HepG2 (cell line): ENCODE measurements around the gene ZNF655. TPM values are rescaled to one million over a fixed set of nuclear protein-coding genes. Genes with fewer than 3 reads are reported as not detected.
A peak's percentile ranks its signal among the peaks of the same experiment; 100 is the strongest.

Source experiments
- CBFB ChIP-seq: sonication (generic); formaldehyde crosslinking; IDR thresholded peaks from 2 replicates; pipeline ENCODE4 v1.4.0; 2020; ENCODE audit warnings: missing genetic modification reagents
- CENPX ChIP-seq: sonication (generic); formaldehyde crosslinking; IDR thresholded peaks from 2 replicates; pipeline ENCODE4 v1.9.0; 2021; ENCODE audit warnings: mild to moderate bottlenecking, missing genetic modification reagents, moderate library complexity
- DR1 ChIP-seq: sonication (generic); formaldehyde crosslinking; IDR thresholded peaks from 2 replicates; pipeline ENCODE4 v1.8.0; 2021; ENCODE audit warnings: mild to moderate bottlenecking, missing genetic modification reagents, inconsistent platforms
- EP300 ChIP-seq, 3 experiments: sonication (generic) in 1 of 3; formaldehyde crosslinking in 1 of 3; IDR thresholded peaks; 2 replicates each; pipeline versions ENCODE4 v1.5.1 to v1.6.1; 2011 to 2020; ENCODE audit warnings: low read depth in 2 of 3, low read length in 2 of 3, borderline replicate concordance in 1 of 3, improper control_type of control experiment in 1 of 3, mild to moderate bottlenecking in 1 of 3, missing genetic modification reagents in 1 of 3, moderate library complexity in 1 of 3
- KDM6A ChIP-seq: IDR thresholded peaks from 2 replicates; pipeline ENCODE4 v1.6.1; 2016; ENCODE audit warnings: low read depth
- POGZ ChIP-seq: sonication (generic); formaldehyde crosslinking; IDR thresholded peaks from 2 replicates; pipeline ENCODE4 v1.4.0; 2020; ENCODE audit warnings: mild to moderate bottlenecking, missing genetic modification reagents
- U2AF1 ChIP-seq: fragments of 200-400 bp; formaldehyde crosslinking; optimal IDR thresholded peaks from 2 replicates; pipeline ENCODE3; 2017; ENCODE audit warnings: mild to moderate bottlenecking, low read depth, low read length
- ZNF143 ChIP-seq: sonication (generic); formaldehyde crosslinking; IDR thresholded peaks from 2 replicates; pipeline ENCODE4 v1.4.0; 2020; ENCODE audit warnings: missing genetic modification reagents
- ZNF558 ChIP-seq: sonication (generic); formaldehyde crosslinking; IDR thresholded peaks from 2 replicates; pipeline ENCODE4 v1.9.0; 2022; ENCODE audit warnings: mild to moderate bottlenecking, missing genetic modification reagents, borderline replicate concordance
- ZNF619 ChIP-seq: sonication (generic); formaldehyde crosslinking; IDR thresholded peaks from 2 replicates; pipeline ENCODE4 v1.4.0; 2020; ENCODE audit warnings: mild to moderate bottlenecking, missing genetic modification reagents
- ZNF746 ChIP-seq: sonication (generic); formaldehyde crosslinking; IDR thresholded peaks from 2 replicates; pipeline ENCODE4 v1.8.0; 2022; ENCODE audit warnings: mild to moderate bottlenecking, missing genetic modification reagents
- ZNF772 ChIP-seq: sonication (generic); formaldehyde crosslinking; IDR thresholded peaks from 2 replicates; pipeline ENCODE4 v1.5.0; 2020; ENCODE audit warnings: mild to moderate bottlenecking, missing genetic modification reagents
- polyA plus RNA-seq, 8 experiments: library from polyadenylated mRNA; depleted of rRNA in 3 of 8; stranded (reverse) in 7 of 8; unstranded in 1 of 8; fragments of >200 nt; fragmentation: Illumina TruSeq in 4 of 8; extraction: Trizol in 4 of 8; gene quantifications; 2 replicates each; pipeline versions ENCODE4 v1.2.1 to v1.2.3, GENCODE V29; 2011 to 2016; ENCODE audit warnings: low read depth in 4 of 8, missing spikeins in 1 of 8, mixed read lengths in 1 of 8; ENCODE audit not compliant: insufficient read depth in 1 of 8
- total RNA-seq, 5 experiments: library from RNA; depleted of rRNA; stranded (reverse); fragments of >200 nt; fragmentation: Illumina TruSeq; extraction: Trizol; gene quantifications; 2 replicates each; pipeline ENCODE4 v1.2.3, GENCODE V29; 2016; ENCODE audit warnings: low read depth in 1 of 5
- TF ChIP-seq, protein P1 (sequence below): sonication (generic); formaldehyde crosslinking; IDR thresholded peaks from 2 replicates; pipeline ENCODE4 v1.9.0; 2021; ENCODE audit warnings: missing genetic modification reagents, borderline replicate concordance
- TF ChIP-seq, protein P2 (sequence below): sonication (generic); formaldehyde crosslinking; IDR thresholded peaks from 2 replicates; pipeline ENCODE4 v1.4.0; 2020; ENCODE audit warnings: mild to moderate bottlenecking, missing genetic modification reagents, borderline replicate concordance
- TF ChIP-seq, protein P3 (sequence below): sonication (generic); formaldehyde crosslinking; conservative IDR thresholded peaks from 2 replicates; pipeline ENCODE4 v1.4.0; 2020; ENCODE audit warnings: missing genetic modification reagents
- TF ChIP-seq, protein P4 (sequence below): sonication (generic); formaldehyde crosslinking; IDR thresholded peaks from 2 replicates; pipeline ENCODE4 v1.8.0; 2022; ENCODE audit warnings: missing genetic modification reagents, mild to moderate bottlenecking, borderline replicate concordance

The ZNF655 gene
- total and polyA plus RNA-seq, 2 of the 13 experiments (the other 11 are each of a cell fraction or from before 2014, with no cell fraction given): 53.4 to 75.6 TPM

DNA sequence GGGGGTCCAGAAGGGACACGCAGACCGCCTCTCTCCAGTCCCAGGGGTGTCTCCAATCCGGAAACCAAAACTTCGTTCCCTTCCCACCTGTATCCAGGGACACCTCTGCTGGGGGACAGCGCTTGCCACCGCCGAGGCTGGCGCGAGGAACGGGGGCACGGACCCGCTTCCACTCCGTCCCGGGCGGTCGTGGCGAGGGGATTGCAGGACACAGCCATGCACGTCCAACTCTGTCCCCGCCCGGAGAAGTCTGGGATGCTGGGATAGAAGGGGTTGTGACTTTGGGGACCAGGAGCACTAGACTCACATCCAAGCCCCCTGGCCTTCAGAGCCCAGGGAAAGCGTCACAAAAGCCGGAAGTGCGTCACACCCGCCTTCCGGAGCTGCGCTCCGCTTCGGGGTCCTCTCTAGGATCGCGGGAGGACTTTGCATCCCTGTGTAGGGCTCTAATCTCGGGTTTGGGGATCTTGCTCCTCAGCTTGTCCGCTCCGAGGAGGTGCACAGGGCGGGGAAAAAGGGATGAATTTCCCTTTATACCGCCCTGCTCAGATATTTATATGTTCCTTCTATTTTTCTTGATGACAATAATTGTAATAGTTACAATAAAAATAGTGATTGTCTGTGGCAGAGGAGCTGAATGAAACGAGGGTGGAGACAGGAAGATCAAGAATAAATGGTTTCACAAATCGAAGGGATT lies 6.5 kb upstream of the ZNF655 start, which contains the start of gene FAM200A (continued):
- TF ChIP-seq CBFB (CRISPR knock-in tag) (0 out of 2 replicates have a peak, but pooled peaks have one; percentile 30), ZNF558 (CRISPR knock-in tag) (no peak), ZNF746 (CRISPR knock-in tag) (0 out of 2 replicates have a peak, but pooled peaks have one; percentile 22), ZNF619 (peak; percentile 84), EP300 (IDR thresholded peaks at IDR 0.05; ENCODE audit: low read depth in 2 of 2, low read length in 2 of 2) (peak in 1 of 2 experiments; percentile 13; a peak in 1 of 4 replicates), EP300 (CRISPR knock-in tag; IDR thresholded peaks at IDR 0.05; ENCODE audit: borderline replicate concordance) (no peak), KDM6A (CRISPR knock-in tag) (no peak), DR1 (0 out of 2 replicates have a peak, but pooled peaks have one; percentile 47), ZNF143 (CRISPR knock-in tag) (no peak; the same call in 1 of the 2 replicates), U2AF1 (peak; percentile 74), POGZ (CRISPR knock-in tag) (peak; percentile 58; the same call in 1 of the 2 replicates), ZNF772 (peak; percentile 71; the same call in 1 of the 2 replicates), CENPX (CRISPR knock-in tag) (no peak)
- TF ChIP-seq, protein P1, sequence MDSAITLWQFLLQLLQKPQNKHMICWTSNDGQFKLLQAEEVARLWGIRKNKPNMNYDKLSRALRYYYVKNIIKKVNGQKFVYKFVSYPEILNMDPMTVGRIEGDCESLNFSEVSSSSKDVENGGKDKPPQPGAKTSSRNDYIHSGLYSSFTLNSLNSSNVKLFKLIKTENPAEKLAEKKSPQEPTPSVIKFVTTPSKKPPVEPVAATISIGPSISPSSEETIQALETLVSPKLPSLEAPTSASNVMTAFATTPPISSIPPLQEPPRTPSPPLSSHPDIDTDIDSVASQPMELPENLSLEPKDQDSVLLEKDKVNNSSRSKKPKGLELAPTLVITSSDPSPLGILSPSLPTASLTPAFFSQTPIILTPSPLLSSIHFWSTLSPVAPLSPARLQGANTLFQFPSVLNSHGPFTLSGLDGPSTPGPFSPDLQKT (CRISPR knock-in tag): no peak
- TF ChIP-seq, protein P2, sequence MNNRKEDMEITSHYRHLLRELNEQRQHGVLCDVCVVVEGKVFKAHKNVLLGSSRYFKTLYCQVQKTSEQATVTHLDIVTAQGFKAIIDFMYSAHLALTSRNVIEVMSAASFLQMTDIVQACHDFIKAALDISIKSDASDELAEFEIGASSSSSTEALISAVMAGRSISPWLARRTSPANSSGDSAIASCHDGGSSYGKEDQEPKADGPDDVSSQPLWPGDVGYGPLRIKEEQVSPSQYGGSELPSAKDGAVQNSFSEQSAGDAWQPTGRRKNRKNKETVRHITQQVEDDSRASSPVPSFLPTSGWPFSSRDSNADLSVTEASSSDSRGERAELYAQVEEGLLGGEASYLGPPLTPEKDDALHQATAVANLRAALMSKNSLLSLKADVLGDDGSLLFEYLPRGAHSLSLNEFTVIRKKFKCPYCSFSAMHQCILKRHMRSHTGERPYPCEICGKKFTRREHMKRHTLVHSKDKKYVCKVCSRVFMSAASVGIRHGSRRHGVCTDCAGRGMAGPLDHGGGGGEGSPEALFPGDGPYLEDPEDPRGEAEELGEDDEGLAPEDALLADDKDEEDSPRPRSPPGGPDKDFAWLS: no peak
- TF ChIP-seq, protein P3, sequence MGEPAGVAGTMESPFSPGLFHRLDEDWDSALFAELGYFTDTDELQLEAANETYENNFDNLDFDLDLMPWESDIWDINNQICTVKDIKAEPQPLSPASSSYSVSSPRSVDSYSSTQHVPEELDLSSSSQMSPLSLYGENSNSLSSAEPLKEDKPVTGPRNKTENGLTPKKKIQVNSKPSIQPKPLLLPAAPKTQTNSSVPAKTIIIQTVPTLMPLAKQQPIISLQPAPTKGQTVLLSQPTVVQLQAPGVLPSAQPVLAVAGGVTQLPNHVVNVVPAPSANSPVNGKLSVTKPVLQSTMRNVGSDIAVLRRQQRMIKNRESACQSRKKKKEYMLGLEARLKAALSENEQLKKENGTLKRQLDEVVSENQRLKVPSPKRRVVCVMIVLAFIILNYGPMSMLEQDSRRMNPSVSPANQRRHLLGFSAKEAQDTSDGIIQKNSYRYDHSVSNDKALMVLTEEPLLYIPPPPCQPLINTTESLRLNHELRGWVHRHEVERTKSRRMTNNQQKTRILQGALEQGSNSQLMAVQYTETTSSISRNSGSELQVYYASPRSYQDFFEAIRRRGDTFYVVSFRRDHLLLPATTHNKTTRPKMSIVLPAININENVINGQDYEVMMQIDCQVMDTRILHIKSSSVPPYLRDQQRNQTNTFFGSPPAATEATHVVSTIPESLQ (CRISPR knock-in tag): 0 out of 2 replicates have a peak, but pooled peaks have one; percentile 33
- TF ChIP-seq, protein P4, sequence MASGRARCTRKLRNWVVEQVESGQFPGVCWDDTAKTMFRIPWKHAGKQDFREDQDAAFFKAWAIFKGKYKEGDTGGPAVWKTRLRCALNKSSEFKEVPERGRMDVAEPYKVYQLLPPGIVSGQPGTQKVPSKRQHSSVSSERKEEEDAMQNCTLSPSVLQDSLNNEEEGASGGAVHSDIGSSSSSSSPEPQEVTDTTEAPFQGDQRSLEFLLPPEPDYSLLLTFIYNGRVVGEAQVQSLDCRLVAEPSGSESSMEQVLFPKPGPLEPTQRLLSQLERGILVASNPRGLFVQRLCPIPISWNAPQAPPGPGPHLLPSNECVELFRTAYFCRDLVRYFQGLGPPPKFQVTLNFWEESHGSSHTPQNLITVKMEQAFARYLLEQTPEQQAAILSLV: peak; percentile 51; the same call in 1 of the 2 replicates
